GM13977 (cell line): ENCODE data around the gene POU2F3.

Source experiments
- DNase-seq: peaks from one replicate; pipeline ENCODE4 v3.0.0; 2012; ENCODE audit warnings: low spot score
- in situ Hi-C: fragments of 300-500 bp; cut with MboI; formaldehyde crosslinking; loops from one replicate; pipeline ENCODE4 v1.12.0; 2022; ENCODE audit warnings: low sequenced_read_pairs, low pct_unique_long_range_greater_than_20kb, mixed read lengths, inconsistent platforms; ENCODE audit not compliant: unreplicated experiment
- TF ChIP-seq, protein P1 (sequence below): IDR thresholded peaks from 2 replicates; pipeline ENCODE4 v1.5.1; 2012; ENCODE audit warnings: mild to moderate bottlenecking, control low read depth; ENCODE audit not compliant: insufficient read depth; ENCODE audit errors: extremely low read depth, missing control alignments

Gene POU2F3

DNA sequence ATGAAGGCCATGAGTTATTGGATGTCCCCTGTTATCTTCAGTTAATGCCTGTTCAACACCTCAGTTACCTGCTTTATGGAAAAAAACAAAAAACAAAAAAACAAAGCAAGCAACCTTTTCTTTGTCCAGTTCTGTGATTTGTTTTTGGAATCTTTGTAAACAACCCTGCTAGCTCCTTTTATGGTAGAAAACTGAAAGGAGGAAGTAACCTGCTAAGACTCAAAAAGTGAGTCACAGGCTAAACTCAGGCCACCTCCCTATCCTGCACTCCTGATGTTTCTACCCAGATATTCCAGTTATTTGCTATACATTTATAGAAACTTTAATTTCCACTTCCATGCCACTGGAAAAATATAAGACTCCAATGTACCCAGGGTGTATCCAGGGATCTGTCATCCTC, 64.6 kb downstream of the POU2F3 start:
- DNase-seq = peak; percentile 21
- in situ Hi-C loops = loop anchor here (5.0 kb wide), 1 partner anchor 72 kb away; no protein-coding TSS in a partner anchor
- TF ChIP-seq, protein P1, sequence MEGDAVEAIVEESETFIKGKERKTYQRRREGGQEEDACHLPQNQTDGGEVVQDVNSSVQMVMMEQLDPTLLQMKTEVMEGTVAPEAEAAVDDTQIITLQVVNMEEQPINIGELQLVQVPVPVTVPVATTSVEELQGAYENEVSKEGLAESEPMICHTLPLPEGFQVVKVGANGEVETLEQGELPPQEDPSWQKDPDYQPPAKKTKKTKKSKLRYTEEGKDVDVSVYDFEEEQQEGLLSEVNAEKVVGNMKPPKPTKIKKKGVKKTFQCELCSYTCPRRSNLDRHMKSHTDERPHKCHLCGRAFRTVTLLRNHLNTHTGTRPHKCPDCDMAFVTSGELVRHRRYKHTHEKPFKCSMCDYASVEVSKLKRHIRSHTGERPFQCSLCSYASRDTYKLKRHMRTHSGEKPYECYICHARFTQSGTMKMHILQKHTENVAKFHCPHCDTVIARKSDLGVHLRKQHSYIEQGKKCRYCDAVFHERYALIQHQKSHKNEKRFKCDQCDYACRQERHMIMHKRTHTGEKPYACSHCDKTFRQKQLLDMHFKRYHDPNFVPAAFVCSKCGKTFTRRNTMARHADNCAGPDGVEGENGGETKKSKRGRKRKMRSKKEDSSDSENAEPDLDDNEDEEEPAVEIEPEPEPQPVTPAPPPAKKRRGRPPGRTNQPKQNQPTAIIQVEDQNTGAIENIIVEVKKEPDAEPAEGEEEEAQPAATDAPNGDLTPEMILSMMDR = no peak

DNA sequence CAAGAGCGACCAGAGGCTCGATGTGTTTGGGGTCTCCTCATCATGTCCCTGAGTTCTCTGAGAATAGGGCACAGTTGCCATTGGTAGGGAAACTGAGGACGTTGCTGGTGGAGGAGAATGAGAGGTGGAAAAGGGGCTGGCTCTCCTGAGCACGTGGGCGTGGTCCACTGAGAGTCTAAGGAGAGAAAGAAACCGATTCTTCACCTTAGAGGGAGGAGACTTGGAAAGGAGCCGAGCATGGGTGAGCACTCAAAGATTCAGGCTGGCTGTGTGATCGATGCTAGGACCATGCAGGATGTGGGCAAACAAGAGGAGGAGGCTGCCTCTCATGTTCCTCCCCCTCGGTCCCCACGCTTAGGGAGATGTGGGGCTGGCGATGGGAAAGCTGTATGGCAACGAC, 65.3 kb downstream of the POU2F3 start:
- DNase-seq = no peak
- in situ Hi-C loops = no loop called here
- TF ChIP-seq, protein P1 = no peak

DNA sequence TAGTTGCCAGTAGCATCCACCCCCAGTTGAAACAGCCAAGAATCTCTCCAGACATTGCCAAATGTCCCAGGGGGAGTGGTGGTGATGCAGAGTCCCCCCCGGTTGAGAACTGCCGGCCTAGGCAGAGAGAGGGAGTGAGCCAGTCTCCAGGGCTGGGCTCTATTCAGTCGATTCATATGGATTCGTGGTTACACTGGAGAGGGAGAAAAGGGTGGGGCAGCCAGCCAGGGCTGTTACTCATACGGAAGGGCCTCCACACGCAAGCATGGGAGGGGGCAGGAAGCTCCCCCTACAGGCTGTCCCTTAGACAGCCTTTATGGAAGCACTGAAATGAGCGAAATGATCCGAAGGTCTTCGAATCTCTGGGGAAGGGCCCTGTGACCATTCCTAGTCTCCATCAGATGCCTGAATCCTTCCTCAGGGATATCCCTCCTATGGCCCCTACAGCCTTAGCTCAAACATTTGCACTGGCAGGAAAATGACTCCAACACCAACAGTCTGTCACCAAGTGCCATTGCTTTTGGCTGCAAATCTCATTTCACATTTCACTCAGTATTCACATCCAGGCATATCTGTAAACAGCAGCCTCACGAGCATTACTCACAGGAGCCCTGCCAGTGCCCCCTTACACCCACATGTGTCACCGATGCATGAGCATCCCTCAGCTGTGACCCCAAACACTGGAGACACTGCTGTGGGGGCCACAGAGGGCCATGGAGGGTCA, 66.7 kb downstream of the POU2F3 start:
- DNase-seq = no peak
- in situ Hi-C loops = no loop called here
- TF ChIP-seq, protein P1 = no peak

DNA sequence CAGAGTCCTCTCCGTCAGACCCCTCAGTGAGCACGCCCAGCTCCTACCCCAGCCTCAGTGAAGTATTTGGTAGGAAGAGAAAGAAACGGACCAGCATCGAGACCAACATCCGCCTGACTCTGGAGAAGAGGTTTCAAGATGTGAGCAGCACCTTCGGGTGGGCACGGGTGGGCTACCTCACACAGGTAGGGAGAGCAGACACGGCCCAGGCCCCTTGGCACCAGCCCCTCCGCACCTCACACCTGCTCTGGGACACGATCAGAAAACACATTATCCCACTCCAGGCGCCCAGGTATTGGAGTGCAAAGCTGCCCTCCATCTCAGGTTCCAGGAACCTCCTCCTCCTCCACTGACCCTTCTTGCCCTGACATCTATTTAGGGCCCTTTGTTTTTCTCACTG, 67.5 kb downstream of the POU2F3 start:
- in situ Hi-C loops = no loop called here
- no peak for DNase-seq
- TF ChIP-seq, protein P1 = no peak

DNA sequence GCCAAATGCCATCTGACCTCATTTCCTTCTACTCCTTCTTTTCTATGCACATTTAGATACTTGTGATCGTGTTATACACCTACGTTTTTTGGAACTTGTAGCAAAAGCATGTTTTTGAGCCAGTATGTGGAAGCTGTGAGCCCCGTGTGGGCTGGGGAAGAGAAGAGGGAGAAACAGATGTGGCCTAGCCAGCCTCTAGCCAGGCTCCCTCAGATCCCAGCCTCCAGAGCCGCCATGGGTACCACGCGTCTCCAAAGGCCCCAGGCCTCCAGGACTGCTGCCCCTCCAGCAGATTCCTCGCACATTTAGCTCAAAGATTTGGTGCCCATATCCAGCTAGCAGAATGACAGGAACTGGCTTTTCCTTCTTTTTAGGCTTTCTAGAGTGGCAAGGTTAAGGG, 68.1 kb downstream of the POU2F3 start:
- in situ Hi-C loops = no loop called here
- DNase-seq = no peak
- TF ChIP-seq, protein P1 = no peak

DNA sequence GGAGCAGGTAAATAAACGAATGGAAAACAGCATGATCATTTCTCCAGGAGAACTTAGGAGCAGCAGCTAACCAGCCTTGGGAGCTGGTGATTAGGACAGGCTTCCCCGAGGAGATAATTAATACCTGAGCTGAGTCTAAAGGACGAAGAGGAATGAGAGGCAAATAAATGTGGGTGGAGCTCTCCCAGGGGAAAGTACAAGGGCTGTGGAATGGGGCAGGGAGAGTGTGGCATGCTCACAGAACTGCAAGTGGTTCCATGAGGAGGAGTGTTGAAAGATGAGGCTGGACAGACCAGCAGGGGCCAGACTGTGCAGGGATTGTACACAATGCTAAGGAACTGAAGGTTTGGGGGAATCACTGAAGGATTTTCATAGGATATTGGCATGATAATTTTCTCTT, 70.9 kb downstream of the POU2F3 start:
- TF ChIP-seq, protein P1 = no peak
- no peak for DNase-seq
- in situ Hi-C loops = no loop called here
